CMK (cell line): Measurements from ENCODE around the gene RIC1.
"Not testable (repeated sequence)": the region's sequence is repeated elsewhere in the genome, so short reads cannot be mapped to it uniquely, and the experiment has no call there.

Experiments used
- DNase-seq: peaks from one replicate; pipeline ENCODE4 v3.0.0-alpha.2; 2010; ENCODE audit warnings: low read depth

Gene RIC1

GRCh38 chr9:5786370-5787127 lies 157.6 kb downstream of the RIC1 start:
- no peak for DNase-seq

- no peak for DNase-seq
Observed at GRCh38 chr9:5787220-5787619, 158.3 kb downstream of the RIC1 start.

DNA sequence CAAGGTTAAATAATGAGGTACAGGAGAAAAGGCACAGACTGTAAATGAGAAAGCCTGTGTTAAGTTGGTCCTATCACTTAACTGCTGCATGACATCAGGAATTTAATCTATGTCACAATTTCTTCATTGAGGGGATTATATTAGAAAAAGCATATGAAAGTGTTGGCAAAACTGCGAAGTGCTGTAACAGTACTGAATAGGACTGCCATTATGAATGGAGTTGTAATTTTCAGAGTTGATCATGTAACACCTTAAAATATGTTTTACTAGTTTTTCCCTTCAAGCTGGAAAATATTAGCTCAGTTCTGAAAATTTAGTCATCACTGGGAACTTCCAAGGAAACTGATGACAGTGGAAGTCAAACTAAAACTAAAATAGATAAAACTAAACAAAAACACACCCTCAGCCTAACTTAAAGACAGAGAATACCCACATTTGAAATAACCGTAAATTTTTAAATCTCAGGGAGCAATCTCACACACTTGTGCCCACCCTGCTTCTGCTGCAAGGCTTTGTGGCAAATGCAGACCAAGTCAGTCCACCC lies 158.9 kb downstream of the RIC1 start:
- DNase-seq, result no peak

GRCh38 chr9:5789489-5789888 lies 160.6 kb downstream of the RIC1 start:
- DNase-seq, result no peak

DNA sequence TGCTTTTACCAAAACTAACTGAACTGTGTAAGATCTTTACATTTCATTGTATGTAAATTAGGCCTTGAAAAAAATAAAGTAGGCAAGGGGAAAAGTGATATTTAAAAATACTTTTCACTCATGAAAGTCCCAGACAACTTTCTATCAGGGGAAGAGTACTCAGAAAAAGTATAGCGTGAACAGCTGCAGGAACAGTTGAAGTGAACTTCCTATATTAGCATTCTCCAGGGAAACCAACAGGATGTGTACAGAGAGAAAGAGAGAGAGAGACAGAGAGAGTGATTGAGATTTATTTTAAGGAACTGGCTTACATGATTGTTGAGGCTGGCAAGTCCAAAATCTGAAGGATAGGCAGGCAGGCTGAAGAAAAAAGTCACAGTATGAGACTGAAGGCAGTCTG lies 162.0 kb downstream of the RIC1 start:
- no peak for DNase-seq

- DNase-seq, result no peak
Observed at GRCh38 chr9:5791870-5792269, 163.0 kb downstream of the RIC1 start.

- DNase-seq, result no peak
Observed at GRCh38 chr9:5793812-5794211, 164.9 kb downstream of the RIC1 start.

DNA sequence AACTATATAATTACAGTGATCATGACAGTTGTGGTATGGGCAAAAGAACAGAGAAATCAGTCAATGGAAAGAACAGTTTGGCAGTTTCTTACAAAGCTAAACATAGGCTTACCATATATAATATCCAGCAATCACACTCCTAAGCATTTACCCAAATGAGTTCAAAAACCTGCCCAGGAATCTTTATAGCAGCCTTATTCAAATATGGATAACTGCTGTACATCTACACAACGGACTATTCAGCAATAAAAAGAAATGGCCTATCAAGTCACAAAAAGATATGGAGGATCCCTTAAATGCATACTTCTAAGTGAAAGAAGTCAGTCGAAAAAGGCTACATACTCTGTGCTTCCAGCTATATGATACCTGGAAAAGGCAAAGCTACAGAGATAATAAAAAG lies 167.4 kb downstream of the RIC1 start:
- no peak for DNase-seq

DNA sequence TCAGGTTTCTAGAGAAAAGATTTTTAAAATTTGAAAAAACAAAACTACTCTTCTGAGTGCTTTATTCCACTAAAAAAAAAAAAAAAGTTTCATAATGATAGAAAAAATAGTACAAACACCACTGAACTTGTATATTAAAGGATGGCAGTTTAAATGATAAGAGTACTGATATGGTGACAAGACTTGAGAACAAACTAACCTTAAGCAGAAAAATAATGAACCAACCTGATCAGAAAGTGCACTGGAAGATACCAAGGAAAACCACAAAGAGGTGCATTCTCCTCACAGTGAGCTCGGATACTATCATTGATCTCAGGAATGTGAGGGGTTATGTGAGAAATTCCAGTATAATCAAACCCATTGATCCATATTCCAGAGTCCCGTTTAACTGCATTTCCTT lies 169.7 kb downstream of the RIC1 start:
- no peak for DNase-seq

DNA sequence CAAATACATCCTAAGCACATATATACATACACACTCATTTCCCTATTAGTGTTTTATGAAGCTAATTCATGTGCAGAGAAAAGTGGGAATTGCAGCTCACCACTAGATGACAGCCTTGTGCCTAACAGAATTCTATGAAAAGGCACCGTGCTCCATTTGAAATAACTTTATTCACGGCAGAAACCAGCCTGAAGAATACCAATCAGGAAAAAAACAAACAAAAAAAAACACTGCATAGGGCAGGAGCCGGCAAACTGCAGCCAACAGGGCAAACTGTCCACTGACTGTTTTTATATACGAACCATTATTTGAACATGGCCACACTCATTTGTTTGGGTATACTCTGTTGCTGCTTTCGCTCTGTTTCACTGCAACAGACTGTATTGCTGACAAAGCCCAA lies 170.4 kb downstream of the RIC1 start:
- no peak for DNase-seq

DNA sequence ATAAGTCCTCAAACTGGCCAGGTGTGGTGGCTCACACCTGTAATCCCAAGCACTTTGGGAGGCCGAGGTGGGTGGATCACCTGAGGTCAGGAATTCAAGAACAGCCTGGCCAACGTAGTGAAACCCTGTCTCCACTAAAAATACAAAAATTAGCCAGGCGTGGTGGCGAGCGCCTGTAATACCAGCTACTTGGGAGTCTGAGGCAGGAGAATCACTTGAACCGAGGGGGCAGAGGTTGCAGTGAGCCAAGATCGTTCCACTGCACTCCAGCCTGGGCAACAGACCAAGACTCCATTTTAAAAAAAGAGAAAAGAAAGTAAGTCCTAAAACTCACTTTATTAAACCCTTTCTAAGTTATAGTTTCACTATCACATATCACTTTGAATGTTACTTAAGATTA lies 171.5 kb downstream of the RIC1 start:
- not testable (repeated sequence) for DNase-seq

DNA sequence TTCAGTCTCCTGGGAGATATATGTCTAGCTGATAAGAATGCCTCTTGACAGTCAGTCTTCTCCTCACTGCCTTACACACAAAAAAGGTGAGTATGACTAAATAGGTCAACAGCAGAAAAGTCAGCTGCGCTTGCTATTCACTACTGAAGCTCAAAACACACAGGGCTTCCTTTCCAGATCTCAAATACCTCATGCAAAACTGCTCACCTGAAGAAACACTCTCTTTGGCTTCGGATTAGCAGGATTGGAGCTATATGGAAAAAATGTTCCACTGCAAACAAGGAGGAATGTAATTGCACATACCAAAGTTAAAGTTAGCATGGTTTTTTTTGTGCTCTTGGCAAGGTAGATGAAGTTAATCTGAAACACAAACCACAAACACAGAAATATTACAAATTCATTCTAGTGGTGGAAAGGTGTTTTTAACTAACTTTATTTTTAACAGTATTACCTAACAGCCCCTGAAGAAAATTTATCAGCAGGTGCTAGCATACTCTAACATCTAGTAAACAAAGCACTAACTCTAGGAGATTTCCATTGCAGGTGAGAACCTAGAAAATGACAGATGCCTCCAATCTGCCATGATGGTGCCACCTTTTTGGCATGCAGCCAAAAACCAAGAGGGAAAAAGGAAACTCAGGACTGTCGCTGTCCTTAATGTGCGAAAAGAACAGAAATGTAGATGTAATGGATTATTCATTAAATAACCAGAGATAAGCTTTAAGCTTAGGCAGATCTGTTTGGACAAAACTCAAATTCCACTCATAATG lies 172.2 kb downstream of the RIC1 start:
- DNase-seq, result no peak

- DNase-seq, result no peak
Observed at GRCh38 chr9:5801739-5802113, 172.8 kb downstream of the RIC1 start.

DNA sequence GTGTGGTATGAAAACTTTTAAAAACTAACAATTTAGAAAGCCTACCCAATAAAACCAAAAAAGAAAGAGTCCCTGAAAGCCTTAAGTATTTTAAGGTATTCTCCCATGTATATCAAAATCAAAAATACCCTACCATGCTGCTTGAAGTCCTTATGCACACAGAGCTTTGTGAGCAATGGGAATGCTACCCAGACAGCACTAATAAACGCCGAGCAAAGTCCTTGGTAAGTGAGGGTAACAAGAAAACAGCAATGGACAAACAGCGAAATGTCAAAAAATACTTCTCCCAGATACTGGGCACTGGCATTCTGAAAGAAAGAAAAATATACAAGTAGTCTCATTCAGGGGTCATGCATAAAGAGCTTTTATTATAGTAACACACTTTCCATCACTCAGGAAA lies 176.6 kb downstream of the RIC1 start:
- DNase-seq, result no peak

- no peak for DNase-seq
Observed at GRCh38 chr9:5811751-5812150, 182.8 kb downstream of the RIC1 start.

- DNase-seq, result no peak
Observed at GRCh38 chr9:5813824-5814223, 184.9 kb downstream of the RIC1 start.

DNA sequence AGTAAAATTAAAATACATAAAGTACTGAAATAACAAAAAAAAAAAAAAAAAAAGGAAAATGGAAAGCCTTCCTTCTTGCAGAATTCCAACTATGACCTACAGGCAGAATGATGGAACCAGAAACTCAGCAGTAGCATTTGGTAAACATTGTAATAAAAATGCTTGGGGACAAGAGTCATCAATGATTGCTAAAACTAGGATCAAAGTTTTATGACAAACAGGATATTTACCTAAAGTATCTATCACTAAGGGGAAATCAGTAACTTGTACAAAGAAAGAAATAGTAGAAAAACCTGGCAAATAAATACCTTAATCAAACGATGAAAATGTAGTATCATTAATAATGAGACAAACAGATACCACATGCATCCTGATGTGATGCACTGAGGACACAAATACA lies 186.6 kb downstream of the RIC1 start:
- DNase-seq, result no peak

GRCh38 chr9:5817862-5818261 lies 189.0 kb downstream of the RIC1 start:
- no peak for DNase-seq

DNA sequence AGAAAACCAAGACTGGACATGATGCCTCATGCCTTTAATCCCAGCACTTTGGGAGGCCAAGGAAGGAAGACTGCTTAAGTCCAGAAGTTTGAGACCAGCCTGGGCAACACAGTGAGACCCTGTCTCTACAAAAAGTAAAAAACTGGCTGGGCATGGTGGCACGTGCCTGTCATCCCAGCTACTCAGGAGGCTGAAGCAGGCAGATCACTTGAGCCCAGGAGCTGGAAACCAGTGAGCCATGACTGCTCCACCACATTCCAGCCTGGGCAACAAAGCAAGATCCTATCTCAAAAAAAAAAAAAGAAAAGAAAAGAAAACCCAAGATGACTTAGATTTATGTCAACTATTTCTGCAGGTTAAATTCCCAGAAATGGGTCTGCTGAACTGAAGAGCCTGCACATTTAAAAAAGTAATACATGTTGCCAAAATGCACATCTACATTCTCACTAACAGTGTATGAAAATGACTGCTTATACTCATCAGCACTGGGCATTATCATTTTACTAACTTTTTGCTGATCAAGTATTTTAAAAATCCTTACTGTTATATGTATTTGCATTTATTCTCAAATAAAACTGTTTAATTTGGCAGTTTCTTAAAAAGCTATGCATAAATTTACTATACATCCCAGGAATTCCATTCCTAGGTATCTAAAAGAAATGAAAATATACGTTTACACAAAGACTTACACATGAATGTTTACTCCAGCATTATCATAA lies 189.7 kb downstream of the RIC1 start:
- no peak for DNase-seq

- DNase-seq, result no peak
Observed at GRCh38 chr9:5819174-5819573, 190.3 kb downstream of the RIC1 start.

DNA sequence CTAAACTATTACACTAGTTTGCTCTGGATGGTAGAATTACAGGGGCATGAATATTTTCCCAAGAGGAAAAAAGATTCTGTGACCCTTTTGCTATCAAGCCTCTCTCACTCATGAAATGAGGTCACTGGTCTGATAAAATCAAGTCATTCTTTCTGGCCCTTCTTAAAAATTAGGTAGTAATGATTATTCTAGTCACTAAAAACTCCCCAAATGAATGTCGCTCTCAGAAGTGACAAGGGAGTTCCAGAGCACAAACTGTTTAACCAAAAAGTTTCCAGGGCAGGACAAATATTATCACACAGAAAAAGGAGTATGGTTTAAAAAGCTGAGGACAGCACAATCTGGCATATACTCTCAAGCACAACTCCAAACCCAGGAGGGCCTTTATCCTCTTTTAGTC lies 191.5 kb downstream of the RIC1 start:
- DNase-seq, result no peak

DNA sequence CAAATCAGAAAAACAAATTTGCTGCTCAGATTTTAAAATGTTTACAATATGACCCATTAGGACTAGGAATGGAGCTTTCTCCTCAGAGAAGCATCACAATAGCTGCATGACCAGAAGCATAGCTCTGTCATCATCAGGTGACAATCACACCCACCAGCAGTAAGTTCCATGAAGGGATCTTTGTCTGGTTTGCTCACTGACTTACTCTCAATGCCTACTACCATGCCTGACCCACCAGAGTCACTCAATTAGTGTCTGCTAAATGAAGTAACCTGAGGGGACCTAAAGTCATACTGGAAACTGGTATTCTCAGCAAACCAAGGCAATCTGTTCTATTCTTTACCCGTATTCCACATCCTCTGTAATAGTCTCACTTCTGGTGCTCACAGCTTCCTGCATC lies 196.3 kb downstream of the RIC1 start:
- no peak for DNase-seq
